C4-2B (cell line): ENCODE results near the gene RPH3AL.

Experiments
- ZFX ChIP-seq: fragments of 450-650 bp; IDR thresholded peaks from 2 replicates; pipeline ENCODE4 v1.6.1; 2017
- TF ChIP-seq, protein P1 (sequence below): fragments of 450-650 bp; conservative IDR thresholded peaks from 2 replicates; pipeline ENCODE4 v1.5.1; 2017; ENCODE audit warnings: mild to moderate bottlenecking

DNA sequence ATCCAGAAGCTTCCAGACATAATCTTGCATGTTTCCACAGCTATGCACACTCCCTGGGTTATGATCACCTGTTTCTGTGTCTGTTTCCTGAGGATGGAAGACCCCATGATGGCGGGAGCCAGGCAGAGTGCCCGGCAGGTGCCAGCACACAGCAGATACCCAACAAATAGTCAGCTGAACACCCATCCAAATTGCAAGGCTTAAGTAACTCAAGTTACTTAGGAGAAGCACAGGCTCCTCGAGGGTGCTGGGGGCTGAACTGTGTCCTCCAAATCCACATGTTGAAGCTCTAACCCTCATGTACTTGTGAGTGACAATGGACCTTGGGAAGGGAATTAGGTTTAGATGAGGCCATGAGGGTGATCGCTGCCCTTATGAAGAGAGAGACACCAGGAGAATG is 91.7 kb downstream of the RPH3AL start:
- TF ChIP-seq, protein P1, sequence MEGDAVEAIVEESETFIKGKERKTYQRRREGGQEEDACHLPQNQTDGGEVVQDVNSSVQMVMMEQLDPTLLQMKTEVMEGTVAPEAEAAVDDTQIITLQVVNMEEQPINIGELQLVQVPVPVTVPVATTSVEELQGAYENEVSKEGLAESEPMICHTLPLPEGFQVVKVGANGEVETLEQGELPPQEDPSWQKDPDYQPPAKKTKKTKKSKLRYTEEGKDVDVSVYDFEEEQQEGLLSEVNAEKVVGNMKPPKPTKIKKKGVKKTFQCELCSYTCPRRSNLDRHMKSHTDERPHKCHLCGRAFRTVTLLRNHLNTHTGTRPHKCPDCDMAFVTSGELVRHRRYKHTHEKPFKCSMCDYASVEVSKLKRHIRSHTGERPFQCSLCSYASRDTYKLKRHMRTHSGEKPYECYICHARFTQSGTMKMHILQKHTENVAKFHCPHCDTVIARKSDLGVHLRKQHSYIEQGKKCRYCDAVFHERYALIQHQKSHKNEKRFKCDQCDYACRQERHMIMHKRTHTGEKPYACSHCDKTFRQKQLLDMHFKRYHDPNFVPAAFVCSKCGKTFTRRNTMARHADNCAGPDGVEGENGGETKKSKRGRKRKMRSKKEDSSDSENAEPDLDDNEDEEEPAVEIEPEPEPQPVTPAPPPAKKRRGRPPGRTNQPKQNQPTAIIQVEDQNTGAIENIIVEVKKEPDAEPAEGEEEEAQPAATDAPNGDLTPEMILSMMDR, result no peak
- TF ChIP-seq ZFX, result no peak
